ENCODE data around the gene FAN1.

FAN1 gene

GRCh38 chr15:30921781-30922479 lies 18.2 kb downstream of the FAN1 start:
- DNase-seq, result no peak

- no peak for DNase-seq
Observed at GRCh38 chr15:30922480-30923311, 19.0 kb downstream of the FAN1 start.

GRCh38 chr15:30923429-30923828 lies 19.7 kb downstream of the FAN1 start:
- no peak for DNase-seq

- no peak for DNase-seq
Observed at GRCh38 chr15:30924353-30924752, 20.6 kb downstream of the FAN1 start.

- DNase-seq, result no peak
Observed at GRCh38 chr15:30925686-30926085, 22.0 kb downstream of the FAN1 start.

GRCh38 chr15:30926161-30926560 lies 22.4 kb downstream of the FAN1 start:
- no peak for DNase-seq

- no peak for DNase-seq
Observed at GRCh38 chr15:30927148-30927761, 23.5 kb downstream of the FAN1 start.

GRCh38 chr15:30928076-30928475 lies 24.4 kb downstream of the FAN1 start:
- DNase-seq, result no peak

- peak; percentile 19 for DNase-seq
Observed at GRCh38 chr15:30929064-30929669, 25.5 kb downstream of the FAN1 start.

GRCh38 chr15:30929982-30930381 lies 26.3 kb downstream of the FAN1 start:
- DNase-seq, result no peak

GRCh38 chr15:30930422-30930821 lies 26.7 kb downstream of the FAN1 start:
- DNase-seq, result no peak

GRCh38 chr15:30933293-30933692 lies 29.6 kb downstream of the FAN1 start:
- DNase-seq, result no peak

GRCh38 chr15:30939161-30939560 lies 35.4 kb downstream of the FAN1 start:
- no peak for DNase-seq

GRCh38 chr15:30940359-30940758 lies 36.6 kb downstream of the FAN1 start:
- DNase-seq, result no peak

- no peak for DNase-seq
Observed at GRCh38 chr15:30941520-30941919, 37.8 kb downstream of the FAN1 start.

- DNase-seq, result no peak
Observed at GRCh38 chr15:30943654-30944335, 40.1 kb downstream of the FAN1 start.

GRCh38 chr15:30953183-30953582 lies 49.5 kb downstream of the FAN1 start:
- no peak for DNase-seq

- DNase-seq, result peak; percentile 74
Observed at GRCh38 chr15:30953731-30954378, 50.1 kb downstream of the FAN1 start.

- no peak for DNase-seq
Observed at GRCh38 chr15:30954674-30955073, 51.0 kb downstream of the FAN1 start.

- DNase-seq, result peak; percentile 71
Observed at GRCh38 chr15:30956216-30957124, 52.8 kb downstream of the FAN1 start.

GRCh38 chr15:30958219-30958618 lies 54.5 kb downstream of the FAN1 start:
- DNase-seq, result no peak

Data from hematopoietic multipotent progenitor cell treated with erythropoietin and hydrocortisone succinate and interleukin-3 and kit ligand, for 4 days (in vitro differentiated cells).